Measurements from ENCODE around the gene VCAM1. TPM values are rescaled to one million over a fixed set of nuclear protein-coding genes. Genes with fewer than 3 reads are reported as not detected.

VCAM1 gene
- total RNA-seq, 1 experiment from 2014 or later = not detected

Other genes with a start within 250 kb of the VCAM1 start
- 0.26 TPM in 1 of 2 replicates, not detected in the other for gene GPR88, start 181.6 kb upstream of the VCAM1 start, total RNA-seq (2014; rRNA removed)
- gene EXTL2, start 175.1 kb downstream of the VCAM1 start, total RNA-seq (2014; rRNA removed) = 6.4 and 7.5 TPM in 2 replicates
- gene SLC30A7, start 176.3 kb downstream of the VCAM1 start, total RNA-seq (2014; rRNA removed) = 20.4 and 24.0 TPM in 2 replicates